K562 (cell line): ENCODE measurements around the gene DCTN2. TPM values are rescaled to one million over a fixed set of nuclear protein-coding genes. Genes with fewer than 3 reads are reported as not detected.
A peak's percentile ranks its signal among the peaks of the same experiment; 100 is the strongest.

Source experiments
- DMBX1 ChIP-seq: fragments of 250-450 bp; sonication (Bioruptor Pico); IDR thresholded peaks from 2 replicates; pipeline ENCODE4 v1.8.0; 2022; ENCODE audit warnings: inconsistent platforms, mild to moderate bottlenecking, moderate library complexity, borderline replicate concordance
- EP400 ChIP-seq: fragments of 450-650 bp; IDR thresholded peaks from 2 replicates; pipeline ENCODE4 v1.6.1; 2017; ENCODE audit warnings: antibody characterized with exemption, mild to moderate bottlenecking, moderate library complexity
- HDAC8 ChIP-seq: fragments of 450-650 bp; IDR thresholded peaks from 2 replicates; pipeline ENCODE4 v1.6.1; 2016; ENCODE audit warnings: mild to moderate bottlenecking, missing genetic modification characterization, moderate library complexity, missing compliant biosample characterization
- MEIS2 ChIP-seq: fragments of 450-650 bp; IDR thresholded peaks from 2 replicates; pipeline ENCODE4 v1.6.1; 2014; ENCODE audit warnings: mild to moderate bottlenecking; ENCODE audit not compliant: partially characterized antibody
- NRF1 ChIP-seq, 2 experiments: fragments of 450-650 bp; IDR thresholded peaks in 1 of 2; conservative IDR thresholded peaks in 1 of 2; 2 replicates each; pipeline ENCODE4 v1.6.1; 2014; ENCODE audit warnings: mild to moderate bottlenecking in 2 of 2
- POLR2B ChIP-seq: fragments of 450-650 bp; IDR thresholded peaks from 2 replicates; pipeline ENCODE4 v1.6.1; 2018; ENCODE audit warnings: low read depth; ENCODE audit not compliant: partially characterized antibody
- SAFB ChIP-seq: fragments of 200-400 bp; formaldehyde crosslinking; IDR thresholded peaks from 2 replicates; pipeline ENCODE4 v1.6.1; 2017; ENCODE audit warnings: low read depth, low read length, borderline replicate concordance
- ZBTB1 ChIP-seq: sonication (generic); formaldehyde crosslinking; IDR thresholded peaks from 2 replicates; pipeline ENCODE4 v1.8.1; 2023; ENCODE audit warnings: missing genetic modification reagents, low read depth, mild to moderate bottlenecking, borderline replicate concordance
- ZBTB9 ChIP-seq: fragments of 450-650 bp; formaldehyde crosslinking; IDR thresholded peaks from 2 replicates; pipeline ENCODE4 v1.4.0; 2020; ENCODE audit warnings: mild to moderate bottlenecking, moderate library complexity
- ZNF41 ChIP-seq: fragments of 250-450 bp; sonication (Bioruptor Pico); conservative IDR thresholded peaks from 2 replicates; pipeline ENCODE4 v1.4.0; 2020; ENCODE audit warnings: mild to moderate bottlenecking
- polyA plus RNA-seq, 8 experiments: library from polyadenylated mRNA; depleted of rRNA in 4 of 8; stranded (reverse) in 5 of 8; unstranded in 3 of 8; fragments of >200 nt; fragmentation: Nextera tagmentation in 2 of 8; fragmentation: Illumina TruSeq in 1 of 8; extraction: Ambion mirVana in 2 of 8; extraction: Trizol in 1 of 8; gene quantifications; 2 replicates each; pipeline versions ENCODE4 v1.2.1 to v1.2.3, GENCODE V29; 2011 to 2014; ENCODE audit warnings: inconsistent platforms in 1 of 8, missing spikeins in 1 of 8
- total RNA-seq, 7 experiments: library from RNA; depleted of rRNA in 6 of 7; stranded (reverse); fragments of >200 nt in 6 of 7; fragmentation: Illumina TruSeq in 2 of 7; extraction: Trizol in 2 of 7; gene quantifications; 2 replicates each; pipeline versions ENCODE4 v1.2.1 to v1.2.3, GENCODE V29; 2011 to 2021; ENCODE audit warnings: low replicate concordance in 1 of 7
- TF ChIP-seq, protein P1 (sequence below): fragments of 150-350 bp; conservative IDR thresholded peaks from 2 replicates; pipeline ENCODE4 v1.6.1; 2014; ENCODE audit warnings: low read length
- TF ChIP-seq, protein P2 (sequence below): IDR thresholded peaks from 2 replicates; pipeline ENCODE4 v1.6.1; 2016; ENCODE audit warnings: missing genetic modification characterization, missing compliant biosample characterization
- TF ChIP-seq, protein P3 (sequence below): fragments of 250-450 bp; sonication (Bioruptor Pico); IDR thresholded peaks from 2 replicates; pipeline ENCODE4 v1.4.0; 2020; ENCODE audit warnings: mild to moderate bottlenecking, moderate library complexity
- TF ChIP-seq, protein P4 (sequence below), 2 experiments: IDR thresholded peaks; 2 replicates each; pipeline ENCODE4 v1.6.1; 2011; ENCODE audit warnings: borderline replicate concordance in 1 of 2, control low read depth in 1 of 2, low read depth in 1 of 2, low read length in 1 of 2, mild to moderate bottlenecking in 1 of 2, mixed read lengths in 1 of 2, moderate library complexity in 1 of 2; ENCODE audit not compliant: insufficient read depth in 1 of 2, insufficient read length in 1 of 2, poor library complexity in 1 of 2, severe bottlenecking in 1 of 2; ENCODE audit errors: extremely low read depth in 1 of 2

DCTN2 gene
- total and polyA plus RNA-seq, 9 of the 15 experiments (the other 6 are each of a cell fraction or from before 2014, with no cell fraction given) = 43.6 to 270 (median 125) TPM

GRCh38 chr12:57491393-57492280 is 55.4 kb downstream of the DCTN2 start (continued):
- no peak for TF ChIP-seq ZBTB9 (CRISPR knock-in tag)
- no peak for TF ChIP-seq ZBTB1 (CRISPR knock-in tag)
- TF ChIP-seq DMBX1 (CRISPR knock-in tag) = no peak
- no peak for TF ChIP-seq SAFB
- TF ChIP-seq ZNF41 = no peak
- TF ChIP-seq, protein P1, sequence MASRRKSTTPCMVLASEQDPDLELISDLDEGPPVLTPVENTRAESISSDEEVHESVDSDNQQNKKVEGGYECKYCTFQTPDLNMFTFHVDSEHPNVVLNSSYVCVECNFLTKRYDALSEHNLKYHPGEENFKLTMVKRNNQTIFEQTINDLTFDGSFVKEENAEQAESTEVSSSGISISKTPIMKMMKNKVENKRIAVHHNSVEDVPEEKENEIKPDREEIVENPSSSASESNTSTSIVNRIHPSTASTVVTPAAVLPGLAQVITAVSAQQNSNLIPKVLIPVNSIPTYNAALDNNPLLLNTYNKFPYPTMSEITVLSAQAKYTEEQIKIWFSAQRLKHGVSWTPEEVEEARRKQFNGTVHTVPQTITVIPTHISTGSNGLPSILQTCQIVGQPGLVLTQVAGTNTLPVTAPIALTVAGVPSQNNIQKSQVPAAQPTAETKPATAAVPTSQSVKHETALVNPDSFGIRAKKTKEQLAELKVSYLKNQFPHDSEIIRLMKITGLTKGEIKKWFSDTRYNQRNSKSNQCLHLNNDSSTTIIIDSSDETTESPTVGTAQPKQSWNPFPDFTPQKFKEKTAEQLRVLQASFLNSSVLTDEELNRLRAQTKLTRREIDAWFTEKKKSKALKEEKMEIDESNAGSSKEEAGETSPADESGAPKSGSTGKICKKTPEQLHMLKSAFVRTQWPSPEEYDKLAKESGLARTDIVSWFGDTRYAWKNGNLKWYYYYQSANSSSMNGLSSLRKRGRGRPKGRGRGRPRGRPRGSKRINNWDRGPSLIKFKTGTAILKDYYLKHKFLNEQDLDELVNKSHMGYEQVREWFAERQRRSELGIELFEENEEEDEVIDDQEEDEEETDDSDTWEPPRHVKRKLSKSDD = no peak
- TF ChIP-seq POLR2B = peak; percentile 20
- no peak for TF ChIP-seq HDAC8 (tag)
- no peak for TF ChIP-seq NRF1 (conservative IDR thresholded peaks at IDR 0.05 in 1 of 2, IDR thresholded peaks at IDR 0.05 in 1 of 2)
- TF ChIP-seq, protein P2, sequence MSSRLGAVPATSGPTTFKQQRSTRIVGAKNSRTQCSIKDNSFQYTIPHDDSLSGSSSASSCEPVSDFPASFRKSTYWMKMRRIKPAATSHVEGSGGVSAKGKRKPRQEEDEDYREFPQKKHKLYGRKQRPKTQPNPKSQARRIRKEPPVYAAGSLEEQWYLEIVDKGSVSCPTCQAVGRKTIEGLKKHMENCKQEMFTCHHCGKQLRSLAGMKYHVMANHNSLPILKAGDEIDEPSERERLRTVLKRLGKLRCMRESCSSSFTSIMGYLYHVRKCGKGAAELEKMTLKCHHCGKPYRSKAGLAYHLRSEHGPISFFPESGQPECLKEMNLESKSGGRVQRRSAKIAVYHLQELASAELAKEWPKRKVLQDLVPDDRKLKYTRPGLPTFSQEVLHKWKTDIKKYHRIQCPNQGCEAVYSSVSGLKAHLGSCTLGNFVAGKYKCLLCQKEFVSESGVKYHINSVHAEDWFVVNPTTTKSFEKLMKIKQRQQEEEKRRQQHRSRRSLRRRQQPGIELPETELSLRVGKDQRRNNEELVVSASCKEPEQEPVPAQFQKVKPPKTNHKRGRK = no peak
- TF ChIP-seq, protein P3, sequence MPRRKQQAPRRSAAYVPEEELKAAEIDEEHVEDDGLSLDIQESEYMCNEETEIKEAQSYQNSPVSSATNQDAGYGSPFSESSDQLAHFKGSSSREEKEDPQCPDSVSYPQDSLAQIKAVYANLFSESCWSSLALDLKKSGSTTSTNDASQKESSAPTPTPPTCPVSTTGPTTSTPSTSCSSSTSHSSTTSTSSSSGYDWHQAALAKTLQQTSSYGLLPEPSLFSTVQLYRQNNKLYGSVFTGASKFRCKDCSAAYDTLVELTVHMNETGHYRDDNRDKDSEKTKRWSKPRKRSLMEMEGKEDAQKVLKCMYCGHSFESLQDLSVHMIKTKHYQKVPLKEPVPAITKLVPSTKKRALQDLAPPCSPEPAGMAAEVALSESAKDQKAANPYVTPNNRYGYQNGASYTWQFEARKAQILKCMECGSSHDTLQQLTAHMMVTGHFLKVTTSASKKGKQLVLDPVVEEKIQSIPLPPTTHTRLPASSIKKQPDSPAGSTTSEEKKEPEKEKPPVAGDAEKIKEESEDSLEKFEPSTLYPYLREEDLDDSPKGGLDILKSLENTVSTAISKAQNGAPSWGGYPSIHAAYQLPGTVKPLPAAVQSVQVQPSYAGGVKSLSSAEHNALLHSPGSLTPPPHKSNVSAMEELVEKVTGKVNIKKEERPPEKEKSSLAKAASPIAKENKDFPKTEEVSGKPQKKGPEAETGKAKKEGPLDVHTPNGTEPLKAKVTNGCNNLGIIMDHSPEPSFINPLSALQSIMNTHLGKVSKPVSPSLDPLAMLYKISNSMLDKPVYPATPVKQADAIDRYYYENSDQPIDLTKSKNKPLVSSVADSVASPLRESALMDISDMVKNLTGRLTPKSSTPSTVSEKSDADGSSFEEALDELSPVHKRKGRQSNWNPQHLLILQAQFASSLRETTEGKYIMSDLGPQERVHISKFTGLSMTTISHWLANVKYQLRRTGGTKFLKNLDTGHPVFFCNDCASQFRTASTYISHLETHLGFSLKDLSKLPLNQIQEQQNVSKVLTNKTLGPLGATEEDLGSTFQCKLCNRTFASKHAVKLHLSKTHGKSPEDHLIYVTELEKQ = no peak
- TF ChIP-seq MEIS2 = peak; percentile 44
- no peak for TF ChIP-seq EP400
- TF ChIP-seq, protein P4, sequence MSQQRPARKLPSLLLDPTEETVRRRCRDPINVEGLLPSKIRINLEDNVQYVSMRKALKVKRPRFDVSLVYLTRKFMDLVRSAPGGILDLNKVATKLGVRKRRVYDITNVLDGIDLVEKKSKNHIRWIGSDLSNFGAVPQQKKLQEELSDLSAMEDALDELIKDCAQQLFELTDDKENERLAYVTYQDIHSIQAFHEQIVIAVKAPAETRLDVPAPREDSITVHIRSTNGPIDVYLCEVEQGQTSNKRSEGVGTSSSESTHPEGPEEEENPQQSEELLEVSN (IDR thresholded peaks at IDR 0.05; ENCODE audit: borderline replicate concordance in 1 of 2, extremely low read depth in 1 of 2, insufficient read depth in 1 of 2, insufficient read length in 1 of 2, low read depth in 1 of 2, low read length in 1 of 2, poor library complexity in 1 of 2, severe bottlenecking in 1 of 2) = no peak
